Measurements from ENCODE around the gene ZNF628.
"Not testable (repeated sequence)": the region's sequence is repeated elsewhere in the genome, so short reads cannot be mapped to it uniquely, and the experiment has no call there.

GRCh38 chr19:55496820-55497219 is 20.4 kb downstream of the ZNF628 start:
- not testable (repeated sequence) for TF ChIP-seq EZH2phosphoT487 (IDR thresholded peaks at IDR 0.05; ENCODE audit: borderline replicate concordance, low read length); CTCF (IDR thresholded peaks at IDR 0.05; ENCODE audit: low read depth, low read length, poor library complexity, severe bottlenecking)

All from DOHH2 (cell line).